OCI-LY1 (cell line): ENCODE results near the gene FAIM.
"Not testable (repeated sequence)": the region's sequence is repeated elsewhere in the genome, so short reads cannot be mapped to it uniquely, and the experiment has no call there.

Experiments used
- EZH2 ChIP-seq: fragments of 200-600 bp; sonication (generic), shearing (Covaris generic); IDR thresholded peaks from 2 replicates; pipeline ENCODE4 v1.8.0; 2017; ENCODE audit warnings: borderline replicate concordance, mixed run types, mild to moderate bottlenecking, antibody characterized with exemption, low read length, moderate library complexity, mixed read lengths
- TF ChIP-seq, protein P1 (sequence below): fragments of 200-600 bp; sonication (generic), shearing (Covaris generic); IDR thresholded peaks from 2 replicates; pipeline ENCODE4 v1.5.1; 2017; ENCODE audit warnings: mild to moderate bottlenecking, antibody characterized with exemption, low read length, moderate library complexity, mixed read lengths

DNA sequence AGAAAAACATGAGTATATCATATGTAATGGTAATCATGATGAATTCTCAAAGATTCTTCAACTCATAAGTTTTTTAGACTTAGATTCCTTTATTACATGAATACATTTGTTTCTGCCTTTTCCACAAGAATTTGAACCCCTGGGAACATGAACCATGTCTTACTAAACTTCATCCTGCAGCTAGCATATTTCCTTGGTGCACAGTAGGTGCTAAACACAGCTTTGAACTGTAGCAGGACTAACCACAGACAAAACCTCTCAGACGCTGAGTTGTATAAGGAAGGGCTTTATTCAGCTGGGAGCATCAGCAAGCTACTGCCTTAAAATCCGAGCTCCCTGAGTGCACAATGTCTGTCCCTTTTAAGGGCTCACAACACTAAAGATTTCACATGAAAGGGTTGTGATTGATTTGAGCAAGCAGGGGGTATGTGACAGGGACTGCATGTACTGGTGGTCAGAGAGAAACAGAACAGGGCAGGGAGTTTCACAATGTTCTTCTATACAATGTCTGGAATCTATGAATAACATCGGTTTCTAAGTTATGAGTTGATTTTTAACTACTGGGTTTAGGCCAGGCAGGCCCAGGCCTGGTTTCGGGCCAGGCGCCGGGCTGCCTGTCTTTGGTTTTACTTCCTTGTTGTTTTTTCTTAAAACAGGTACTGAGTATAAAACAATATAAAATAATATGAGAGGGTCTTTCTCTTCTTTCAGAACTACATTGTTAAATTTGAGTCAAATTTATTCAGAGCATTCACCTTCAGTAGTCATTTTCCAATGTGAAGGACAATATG lies 11.2 kb upstream of the FAIM start:
- TF ChIP-seq EZH2, result not testable (repeated sequence)
- TF ChIP-seq, protein P1, sequence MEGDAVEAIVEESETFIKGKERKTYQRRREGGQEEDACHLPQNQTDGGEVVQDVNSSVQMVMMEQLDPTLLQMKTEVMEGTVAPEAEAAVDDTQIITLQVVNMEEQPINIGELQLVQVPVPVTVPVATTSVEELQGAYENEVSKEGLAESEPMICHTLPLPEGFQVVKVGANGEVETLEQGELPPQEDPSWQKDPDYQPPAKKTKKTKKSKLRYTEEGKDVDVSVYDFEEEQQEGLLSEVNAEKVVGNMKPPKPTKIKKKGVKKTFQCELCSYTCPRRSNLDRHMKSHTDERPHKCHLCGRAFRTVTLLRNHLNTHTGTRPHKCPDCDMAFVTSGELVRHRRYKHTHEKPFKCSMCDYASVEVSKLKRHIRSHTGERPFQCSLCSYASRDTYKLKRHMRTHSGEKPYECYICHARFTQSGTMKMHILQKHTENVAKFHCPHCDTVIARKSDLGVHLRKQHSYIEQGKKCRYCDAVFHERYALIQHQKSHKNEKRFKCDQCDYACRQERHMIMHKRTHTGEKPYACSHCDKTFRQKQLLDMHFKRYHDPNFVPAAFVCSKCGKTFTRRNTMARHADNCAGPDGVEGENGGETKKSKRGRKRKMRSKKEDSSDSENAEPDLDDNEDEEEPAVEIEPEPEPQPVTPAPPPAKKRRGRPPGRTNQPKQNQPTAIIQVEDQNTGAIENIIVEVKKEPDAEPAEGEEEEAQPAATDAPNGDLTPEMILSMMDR, result not testable (repeated sequence)
